HG02642 (cell line): ENCODE data around the gene NPTX2.

ENCODE experiments used
- ATAC-seq: cut with Tn5 transposase; IDR thresholded peaks from one replicate; pipeline ENCODE4 v1.9.1; 2021; ENCODE audit warnings: mild to moderate bottlenecking; ENCODE audit not compliant: unreplicated experiment, poor library complexity

NPTX2 gene

GRCh38 chr7:98647326-98647725 is 30.2 kb downstream of the NPTX2 start:
- ATAC-seq: no peak

- no peak for ATAC-seq
These were observed 34.7 kb downstream of the NPTX2 start for GRCh38 chr7:98651760-98652159.

- no peak for ATAC-seq
These were observed 36.7 kb downstream of the NPTX2 start for GRCh38 chr7:98653601-98654310.

GRCh38 chr7:98654524-98655272 is 37.6 kb downstream of the NPTX2 start:
- ATAC-seq: no peak

GRCh38 chr7:98655611-98656010 is 38.5 kb downstream of the NPTX2 start:
- no peak for ATAC-seq

GRCh38 chr7:98656899-98657298 is 39.8 kb downstream of the NPTX2 start:
- ATAC-seq: no peak

- no peak for ATAC-seq
These were observed 40.7 kb downstream of the NPTX2 start for GRCh38 chr7:98657736-98658135.

GRCh38 chr7:98659756-98660155 is 42.7 kb downstream of the NPTX2 start:
- ATAC-seq: no peak

GRCh38 chr7:98661607-98662006 is 44.5 kb downstream of the NPTX2 start:
- ATAC-seq: no peak

GRCh38 chr7:98662289-98662688 is 45.2 kb downstream of the NPTX2 start:
- ATAC-seq: no peak

GRCh38 chr7:98664882-98665281 is 47.8 kb downstream of the NPTX2 start:
- no peak for ATAC-seq

GRCh38 chr7:98668255-98668654 is 51.2 kb downstream of the NPTX2 start:
- ATAC-seq: no peak

GRCh38 chr7:98669329-98670000 is 52.4 kb downstream of the NPTX2 start:
- ATAC-seq: no peak

- ATAC-seq: no peak
These were observed 53.1 kb downstream of the NPTX2 start for GRCh38 chr7:98670186-98670585.

GRCh38 chr7:98671733-98672331 is 54.7 kb downstream of the NPTX2 start:
- no peak for ATAC-seq

GRCh38 chr7:98674461-98674860 is 57.4 kb downstream of the NPTX2 start:
- ATAC-seq: no peak

GRCh38 chr7:98674881-98675280 is 57.8 kb downstream of the NPTX2 start:
- ATAC-seq: no peak

GRCh38 chr7:98678215-98678614 is 61.1 kb downstream of the NPTX2 start:
- no peak for ATAC-seq
